ENCODE data around the gene GOLGA1. TPM values are rescaled to one million over a fixed set of nuclear protein-coding genes. Genes with fewer than 3 reads are reported as not detected.
A peak's percentile ranks its signal among the peaks of the same experiment; 100 is the strongest.

Gene GOLGA1
- total and polyA plus RNA-seq, 12 donors: 6.8 to 26.0 (median 18.3) TPM

GRCh38 chr9:124906966-124907365 lies 33.9 kb downstream of the GOLGA1 start:
- 77 to 87% methylated on average over 1 of the region's 1 CpG for WGBS, 2 donors
- intact Hi-C loops (cut with DNase I): no loop called here
- DNase-seq (no peak), ATAC-seq (no peak)
- Histone ChIP-seq H3K27me3 (no peaks in the 10 kb centered on the region), H3K36me3 (peaks cover 0 to 99% (median 19%) of the 10 kb centered on the region in 9 donors), H3K4me3 (no peak overlapping the region), H3K9me3 (no peaks in the 10 kb centered on the region), H3K4me1 (no peaks in the 10 kb centered on the region), H3K27ac (no peak overlapping the region)
- TF ChIP-seq CTCF (IDR thresholded peaks at IDR 0.05): no peak

GRCh38 chr9:124899845-124900244 lies 41.0 kb downstream of the GOLGA1 start:
- TF ChIP-seq CTCF (IDR thresholded peaks at IDR 0.05): no peak
- H3K27me3 ChIP-seq: no peaks in the 10 kb centered on the region
- no peak for ATAC-seq
- WGBS, 2 donors: 85 to 89% methylated on average over 9 of the region's 9 CpGs
- DNase-seq: no peak
- no peaks in the 10 kb centered on the region for H3K4me1 ChIP-seq
- H3K9me3 ChIP-seq: no peaks in the 10 kb centered on the region
- peaks cover 0 to 82% (median 39%) of the 10 kb centered on the region in 9 donors for H3K36me3 ChIP-seq
- H3K27ac ChIP-seq: no peak overlapping the region
- no peak overlapping the region for H3K4me3 ChIP-seq
- intact Hi-C loops (cut with DNase I): loop anchor here in 1 of 10 donors (5.0 kb wide), 1 partner anchor 128 kb away; the partner anchor contains the start of gene NR6A1

GRCh38 chr9:124897570-124898460 lies 43.1 kb downstream of the GOLGA1 start:
- no peak for DNase-seq
- H3K9me3 ChIP-seq: no peaks in the 10 kb centered on the region
- no peak overlapping the region for H3K27ac ChIP-seq
- no peaks in the 10 kb centered on the region for H3K27me3 ChIP-seq
- no peak for ATAC-seq
- peaks cover 0 to 80% (median 39%) of the 10 kb centered on the region in 9 donors for H3K36me3 ChIP-seq
- intact Hi-C loops (cut with DNase I): loop anchor here in 1 of 10 donors (5.0 kb wide), 1 partner anchor 126 kb away; the partner anchor contains the start of gene NR6A1
- TF ChIP-seq CTCF (IDR thresholded peaks at IDR 0.05): no peak
- no peaks in the 10 kb centered on the region for H3K4me1 ChIP-seq
- H3K4me3 ChIP-seq: no peak overlapping the region
- 85 to 89% methylated on average over 6 of the region's 6 CpGs for WGBS, 2 donors

- no peaks in the 10 kb centered on the region for H3K4me1 ChIP-seq
- intact Hi-C loops (cut with DNase I): loop anchor here in 2 of 10 donors (1.0 to 5.0 kb wide), 2 partner anchors 120 to 122 kb away; partner anchors contain the start of gene NR6A1 (in 1 of the 2)
- peak in 2 of 8 donors; percentile 48 to 50 for ATAC-seq
- DNase-seq: no peak
- H3K9me3 ChIP-seq: no peaks in the 10 kb centered on the region
- peak in 7 of 9 donors; percentile 34 to 52 (median 50) for TF ChIP-seq CTCF (IDR thresholded peaks at IDR 0.05)
- H3K36me3 ChIP-seq: peaks cover 0 to 89% (median 56%) of the 10 kb centered on the region in 9 donors
- no peaks in the 10 kb centered on the region for H3K27me3 ChIP-seq
- H3K27ac ChIP-seq: no peak overlapping the region
- H3K4me3 ChIP-seq: no peak overlapping the region
These were observed 46.1 kb downstream of the GOLGA1 start for GRCh38 chr9:124894741-124895170.
